Stimulated activated CD4-positive, alpha-beta T cell treated with anti-CD3 and anti-CD28 coated beads, TNF-alpha, amount 100 ng/mL, for 24 hours (primary cell): ENCODE results near the gene TRMU.
A peak's percentile ranks its signal among the peaks of the same experiment; 100 is the strongest.

ENCODE experiments used
- DNase-seq, 3 experiments: peaks; one replicate each; pipeline ENCODE4 v3.0.0-alpha.2; 2020; ENCODE audit warnings: low read depth in 3 of 3

The TRMU gene

DNA sequence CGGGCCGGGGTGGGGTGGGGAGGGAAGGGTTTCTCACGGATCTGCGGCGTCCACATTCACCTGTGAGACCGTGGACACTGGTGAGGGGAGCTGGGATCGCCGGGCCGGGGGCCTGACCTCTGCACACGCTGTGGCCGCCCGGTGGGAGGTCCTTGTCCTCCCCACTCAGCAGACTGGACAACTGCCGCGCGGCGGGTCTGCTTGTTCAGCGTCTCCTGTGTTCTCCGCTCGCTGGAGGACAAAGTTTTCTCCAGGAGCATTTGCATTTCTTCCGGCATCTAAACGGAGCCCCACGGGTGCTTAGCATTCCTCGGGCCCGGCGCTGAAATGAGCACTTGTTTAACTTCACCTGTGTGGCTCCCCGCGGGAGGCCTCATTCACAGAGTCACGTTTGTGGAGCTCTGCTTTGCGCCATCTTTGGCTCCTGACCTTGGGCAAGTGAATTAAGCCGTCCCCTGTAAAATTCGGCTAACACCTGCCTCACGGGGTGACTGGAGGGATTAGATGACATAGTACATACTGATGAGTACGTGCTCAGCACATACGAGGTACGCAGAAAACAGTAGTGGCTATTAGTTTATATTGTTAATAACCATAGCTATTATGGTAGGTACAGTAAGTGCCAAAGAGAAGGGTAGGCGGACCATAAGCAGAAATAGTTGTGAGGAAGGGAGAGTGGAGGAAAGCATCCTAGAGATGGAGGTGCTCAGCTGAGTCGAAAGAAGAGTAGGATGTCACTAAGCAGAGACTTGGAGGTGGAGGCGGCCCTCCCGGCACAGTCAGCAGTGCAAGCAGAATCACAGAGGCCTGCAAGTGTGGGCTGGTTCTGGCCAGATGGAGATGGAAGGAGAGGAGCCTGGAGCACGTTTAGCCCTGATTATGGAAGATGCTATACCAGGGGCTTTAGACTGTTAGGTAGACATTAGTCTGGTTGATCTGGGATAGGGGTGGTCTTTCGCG lies 885 bp downstream of the TRMU start:
- DNase-seq: no peak

DNA sequence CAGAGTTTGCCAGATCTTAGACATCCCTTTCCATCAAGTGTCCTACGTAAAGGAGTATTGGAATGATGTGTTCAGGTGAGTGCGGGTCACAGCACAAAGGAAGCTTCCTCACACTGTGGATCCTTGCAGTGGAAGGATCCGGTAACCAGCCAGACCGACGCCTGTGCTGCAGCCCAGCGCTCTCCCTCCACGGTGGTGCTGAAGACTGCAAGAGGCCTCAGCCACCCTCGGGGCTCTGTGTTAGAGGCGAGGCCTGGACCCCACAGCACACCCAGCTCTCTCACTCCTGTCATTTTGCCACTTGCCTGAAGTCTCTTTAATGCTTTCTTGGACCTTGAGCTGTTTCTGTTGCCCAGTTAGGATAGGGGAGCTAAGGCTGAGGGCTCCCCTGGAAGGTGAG lies 2.4 kb downstream of the TRMU start:
- no peak for DNase-seq

DNA sequence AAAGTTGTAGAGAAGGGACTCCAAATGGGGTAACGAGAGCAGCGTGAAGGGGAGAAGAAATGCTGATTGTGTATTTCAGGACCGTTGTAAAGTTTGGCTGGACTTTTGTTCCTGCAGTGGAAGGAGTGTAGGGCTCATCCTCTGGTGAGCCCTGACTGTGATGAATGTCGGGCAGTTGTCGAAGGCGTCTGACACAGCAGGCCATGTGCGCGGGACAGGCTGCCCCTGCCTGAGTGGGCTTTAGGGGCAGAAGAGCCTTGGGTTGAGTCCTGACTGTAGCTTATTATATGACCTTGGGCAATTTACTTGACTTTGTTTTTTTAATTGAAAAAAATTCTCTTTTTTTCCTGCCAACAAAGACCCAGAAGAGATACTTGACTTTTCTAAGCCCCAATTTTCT lies 3.1 kb downstream of the TRMU start:
- no peak for DNase-seq

DNA sequence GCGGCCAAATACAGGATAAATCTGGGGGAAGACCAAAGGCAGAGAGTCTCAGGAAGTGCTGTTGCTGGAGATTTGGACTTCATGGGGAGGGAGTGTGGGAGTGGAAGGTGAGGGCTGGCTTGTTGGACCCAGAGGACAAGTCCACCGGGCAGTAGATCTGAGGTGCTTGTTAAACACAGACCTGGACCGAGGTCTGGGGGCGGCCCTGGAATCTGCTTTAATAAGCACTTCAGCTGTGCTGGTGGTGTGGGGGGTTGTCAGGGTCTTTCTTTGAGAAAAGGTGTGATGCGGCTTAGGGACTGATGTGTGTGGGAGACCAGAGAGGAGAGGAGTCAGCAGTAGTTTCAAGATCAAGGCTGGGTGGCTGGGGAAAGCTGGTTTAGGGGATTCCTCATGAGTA lies 4.4 kb downstream of the TRMU start:
- no peak for DNase-seq

DNA sequence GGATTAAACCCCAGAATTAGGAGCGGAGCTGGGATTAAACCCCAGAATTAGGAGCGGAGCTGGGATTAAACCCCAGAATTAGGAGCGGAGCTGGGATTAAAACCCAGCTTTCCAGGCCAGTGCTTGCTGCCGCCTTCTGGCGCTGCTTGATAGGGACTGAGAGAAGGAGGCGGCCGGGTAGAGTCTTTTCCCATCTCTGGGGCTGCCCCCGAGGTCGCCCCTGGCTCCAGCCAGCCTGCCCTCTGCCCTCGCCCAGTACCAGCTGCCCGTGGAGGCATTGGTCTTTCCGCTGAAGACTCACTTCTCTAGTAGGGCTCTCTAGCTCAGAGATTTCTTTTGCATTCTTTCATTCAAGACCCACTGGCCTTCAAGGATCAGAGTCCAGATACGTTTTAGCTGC lies 5.2 kb downstream of the TRMU start:
- no peak for DNase-seq

DNA sequence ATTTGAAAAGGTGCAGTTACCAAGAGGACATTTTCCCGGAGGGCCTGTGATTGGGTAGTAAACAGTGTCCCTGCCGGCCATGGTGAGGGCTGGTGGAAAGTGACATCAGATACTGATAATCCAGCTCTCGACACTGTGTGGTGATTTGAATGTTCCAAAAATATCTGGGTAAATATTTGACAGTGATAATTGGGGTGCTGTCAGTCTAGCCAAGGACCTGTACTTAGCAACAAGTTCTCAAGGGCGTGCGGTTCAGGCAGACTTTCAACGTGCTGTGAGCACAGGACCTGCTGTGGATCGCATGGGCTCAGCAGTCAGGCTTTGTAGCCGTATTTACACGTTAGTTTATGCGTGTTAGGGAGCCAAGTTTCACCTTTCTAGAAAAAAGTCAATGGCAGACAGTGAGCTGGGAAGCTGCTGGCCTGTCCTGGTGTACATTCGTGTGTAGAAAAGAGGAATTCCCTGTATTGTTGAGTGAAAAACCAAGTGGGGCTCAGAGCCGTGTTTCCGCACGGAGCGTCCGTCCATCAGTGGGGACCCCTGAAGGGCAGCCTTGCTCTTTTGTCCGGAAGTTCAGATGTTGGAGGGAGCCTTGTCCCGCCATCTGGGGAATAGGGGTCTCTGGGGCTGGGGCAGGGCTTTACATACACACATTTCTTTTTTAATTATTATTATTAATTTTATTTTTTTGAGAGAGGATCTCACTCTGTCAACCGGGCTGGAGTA lies 11.3 kb downstream of the TRMU start:
- no peak for DNase-seq

DNA sequence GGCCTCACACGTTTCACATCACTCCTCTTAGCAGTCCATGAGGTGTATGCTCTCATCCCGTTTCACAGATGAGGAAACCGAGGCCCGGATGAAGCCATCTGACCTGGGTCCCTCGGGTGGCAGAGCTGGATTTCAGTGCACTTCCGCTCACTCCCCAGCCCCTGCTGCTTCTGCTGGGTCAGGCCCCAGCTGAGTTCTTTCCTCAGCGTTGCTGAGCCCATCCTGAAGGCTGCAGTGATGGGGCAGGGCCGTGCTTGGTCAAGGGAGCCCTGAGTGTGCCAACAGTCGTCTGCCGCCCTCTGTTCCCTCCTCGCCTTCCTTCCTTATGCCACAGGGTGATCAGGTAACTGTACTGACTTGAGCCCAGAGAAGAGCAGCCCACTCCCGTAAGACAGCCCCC lies 12.1 kb downstream of the TRMU start:
- DNase-seq: no peak

DNA sequence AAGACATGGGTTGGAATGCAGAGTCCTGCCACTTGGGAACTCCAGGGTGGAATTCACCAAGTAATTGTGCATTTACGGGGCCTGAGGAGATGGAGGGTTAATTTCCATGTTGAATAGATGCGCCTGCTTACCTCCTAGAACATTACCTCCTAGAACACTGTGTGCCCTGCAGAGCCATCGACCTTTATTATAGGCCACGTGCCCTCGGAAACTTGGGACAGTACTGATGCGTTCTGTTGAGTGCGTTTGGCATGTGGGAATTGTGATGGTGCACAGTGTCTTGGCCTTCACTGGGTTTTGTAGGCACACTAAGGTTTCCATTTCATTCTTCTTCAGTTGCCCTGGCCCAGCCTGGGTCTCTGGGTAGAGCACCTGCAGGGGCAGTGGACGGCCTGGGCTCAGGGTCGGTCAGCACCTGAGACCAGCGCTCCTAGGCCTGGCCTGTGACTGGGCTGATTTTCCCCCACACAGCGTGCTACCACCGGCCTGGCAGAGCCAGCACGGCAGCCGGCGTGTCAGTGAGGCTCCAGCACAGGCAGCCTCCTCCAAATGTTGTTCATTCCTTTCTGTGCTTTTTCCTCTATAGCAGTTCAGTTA lies 12.7 kb downstream of the TRMU start:
- DNase-seq: no peak

DNA sequence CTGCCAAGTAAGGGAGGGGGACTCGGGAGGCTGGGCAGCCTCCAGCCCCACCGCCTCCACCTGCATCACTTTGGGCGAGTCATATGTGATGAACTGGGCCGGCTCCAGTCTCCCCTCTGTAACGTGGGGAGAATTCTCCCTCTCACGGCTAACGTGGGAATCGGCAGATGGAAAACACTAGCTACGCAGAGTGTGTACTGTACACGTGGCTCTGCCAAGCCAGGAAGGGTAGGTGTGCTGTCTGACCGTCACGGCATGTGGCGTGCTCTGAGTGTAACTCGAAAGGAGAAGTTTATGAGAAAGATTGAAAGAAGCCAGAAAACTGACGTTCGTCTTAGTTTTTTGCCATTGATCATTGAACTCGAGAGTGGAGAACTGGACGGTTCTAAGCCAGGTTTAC lies 13.7 kb downstream of the TRMU start:
- no peak for DNase-seq

DNA sequence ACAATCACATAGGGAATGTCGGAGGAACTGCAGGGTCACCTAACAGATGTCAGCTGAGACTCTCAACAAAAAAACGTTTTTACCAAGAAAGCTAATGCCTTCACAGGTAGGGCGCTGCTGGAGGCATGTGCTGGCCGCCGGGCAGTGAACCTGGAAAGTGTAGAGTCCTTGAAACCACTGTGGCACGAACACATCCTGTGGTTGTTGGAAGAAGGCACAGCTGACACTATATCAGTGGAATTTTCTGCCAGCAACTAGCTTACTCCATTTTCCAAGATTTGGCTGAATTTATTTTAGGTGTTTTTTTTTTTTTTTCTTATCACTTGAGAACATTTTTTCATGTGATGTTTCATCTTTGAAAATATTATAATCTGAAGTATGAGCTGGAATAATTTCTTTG lies 14.2 kb downstream of the TRMU start:
- DNase-seq: no peak

DNA sequence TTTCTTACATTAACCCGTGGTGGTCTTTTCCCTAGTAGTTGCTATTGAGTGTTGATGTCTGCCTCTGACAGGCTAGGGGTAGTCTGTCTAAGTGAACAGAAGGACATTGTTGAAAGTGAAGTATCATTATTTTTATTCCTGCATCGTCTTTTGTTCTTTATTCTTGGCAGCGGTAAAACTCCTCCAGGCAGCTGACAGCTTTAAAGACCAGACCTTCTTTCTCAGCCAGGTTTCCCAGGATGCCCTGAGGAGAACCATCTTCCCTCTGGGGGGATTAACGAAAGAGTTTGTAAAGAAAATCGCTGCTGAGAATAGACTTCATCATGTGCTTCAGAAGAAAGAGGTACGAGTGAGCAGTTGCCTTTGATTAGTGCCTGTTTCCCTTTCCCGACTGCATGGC lies 14.6 kb downstream of the TRMU start:
- DNase-seq: no peak

DNA sequence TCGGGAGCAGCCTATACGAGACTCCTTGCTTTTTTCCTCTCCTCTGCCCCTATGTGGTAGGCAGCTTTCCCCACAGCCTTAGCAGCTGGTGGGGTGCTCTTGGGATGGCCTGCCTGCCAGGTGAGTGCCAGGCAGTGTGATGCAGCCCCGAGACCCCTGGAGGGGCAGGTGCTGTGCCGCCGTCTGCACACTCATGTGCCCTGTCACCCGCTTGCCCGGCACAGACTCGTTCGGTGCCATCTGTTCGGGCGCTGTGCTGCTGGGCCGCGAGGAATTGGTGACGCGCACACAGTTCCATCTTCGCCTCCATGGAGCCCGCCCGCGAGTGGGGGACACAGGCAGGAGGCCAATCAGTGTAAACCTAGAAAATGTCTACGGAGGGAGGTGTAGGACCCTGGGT lies 15.1 kb downstream of the TRMU start:
- DNase-seq: no peak

DNA sequence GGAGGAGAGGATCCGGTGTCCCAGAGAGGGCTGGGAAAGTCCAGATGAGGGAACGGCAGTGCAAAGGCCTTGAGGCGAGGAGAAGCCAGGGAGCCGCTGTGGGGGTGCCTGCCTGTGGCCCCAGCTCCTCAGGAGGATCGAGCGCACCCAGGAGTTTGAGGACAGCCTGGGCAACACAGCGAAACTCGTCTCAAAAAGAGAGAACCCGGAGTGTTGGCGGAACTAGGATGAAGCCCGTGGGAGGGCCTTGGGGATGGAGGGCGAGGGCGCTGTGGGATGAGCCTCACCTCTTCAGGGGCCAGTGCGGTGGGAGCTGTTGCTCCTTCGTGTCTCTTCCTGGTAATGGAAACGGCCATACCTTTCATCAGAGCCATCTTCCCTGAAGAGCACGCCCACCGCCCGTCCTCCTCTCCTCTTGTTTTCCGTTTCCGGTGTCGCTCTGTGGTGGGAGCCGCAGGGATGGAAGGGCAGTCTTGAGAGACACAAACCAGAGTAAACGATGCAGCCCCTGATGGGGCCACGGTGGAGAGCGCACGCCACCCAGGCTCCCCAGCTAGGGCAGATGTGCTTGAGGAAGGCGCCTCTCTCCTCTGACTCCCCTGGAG lies 15.7 kb downstream of the TRMU start:
- no peak for DNase-seq

DNA sequence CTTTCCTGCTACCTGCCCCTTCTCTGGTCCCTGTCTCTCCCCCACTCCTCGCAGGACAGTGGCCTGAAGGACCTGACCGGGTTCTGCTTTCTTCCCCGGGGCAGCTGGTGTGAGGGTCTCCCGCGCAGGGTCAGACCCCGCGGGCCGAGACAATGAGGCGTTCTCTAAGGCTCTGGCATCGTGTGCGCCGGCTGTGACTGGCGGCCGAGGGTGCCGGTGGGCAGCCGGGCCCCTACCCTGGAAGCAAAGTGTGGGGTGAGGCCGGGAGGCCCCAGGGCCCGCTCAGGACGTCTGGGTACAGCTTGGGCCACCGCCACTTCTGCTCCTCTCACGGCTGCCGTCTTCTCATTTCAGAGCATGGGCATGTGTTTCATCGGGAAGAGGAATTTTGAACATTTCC lies 16.3 kb downstream of the TRMU start:
- no peak for DNase-seq

DNA sequence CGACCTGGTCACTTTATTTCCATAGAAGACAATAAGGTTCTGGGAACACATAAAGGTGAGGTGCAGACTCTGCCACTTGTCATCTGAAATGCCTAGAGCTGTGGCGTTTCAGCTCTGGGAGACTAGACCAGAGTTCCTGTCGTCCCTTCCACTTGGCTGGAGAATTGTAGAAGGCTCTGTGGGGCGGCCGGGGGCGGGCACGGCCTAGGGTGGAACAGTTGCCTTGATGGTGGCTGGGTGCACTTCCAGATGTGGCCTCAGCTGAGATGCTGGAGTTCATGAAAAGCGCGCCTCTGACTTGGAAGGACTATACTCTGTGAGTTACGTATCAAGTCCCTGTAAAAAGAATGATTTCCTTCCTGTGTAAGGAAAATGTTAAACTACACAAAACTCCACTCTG lies 16.8 kb downstream of the TRMU start:
- DNase-seq: no peak

DNA sequence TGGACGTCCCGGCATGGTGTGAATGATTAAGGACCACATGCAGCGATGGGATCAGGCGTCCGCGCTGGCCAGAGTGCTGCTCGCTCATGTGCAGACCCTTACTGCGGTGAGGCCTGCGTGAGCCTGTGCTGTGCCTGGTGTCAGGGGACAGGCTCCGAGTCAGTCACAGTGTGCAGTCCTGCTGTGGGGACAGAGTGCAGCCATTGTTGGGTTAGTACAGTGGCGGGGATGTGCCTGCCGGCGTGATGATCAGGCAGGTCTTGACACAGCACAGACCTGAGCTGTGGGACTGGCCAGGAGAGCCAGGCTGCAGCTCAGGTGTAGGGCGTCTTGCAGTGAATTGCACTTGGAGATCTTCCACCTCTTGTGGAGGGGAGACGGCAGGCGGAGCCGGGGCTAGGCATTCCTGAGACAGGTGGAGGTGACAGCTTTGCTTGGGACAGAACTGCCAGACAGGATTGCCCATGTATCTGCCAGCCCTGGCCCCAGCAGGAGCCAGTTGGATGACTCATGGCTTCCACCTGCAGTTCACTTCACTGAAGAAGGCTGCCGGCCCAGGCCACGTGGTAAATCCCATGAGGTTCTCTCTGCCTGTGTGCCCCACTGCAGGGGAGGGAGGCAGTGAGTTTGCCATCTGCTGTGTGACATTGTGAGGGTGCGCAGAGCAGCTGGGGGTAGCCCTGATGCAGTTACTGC lies 17.3 kb downstream of the TRMU start:
- DNase-seq: no peak

DNA sequence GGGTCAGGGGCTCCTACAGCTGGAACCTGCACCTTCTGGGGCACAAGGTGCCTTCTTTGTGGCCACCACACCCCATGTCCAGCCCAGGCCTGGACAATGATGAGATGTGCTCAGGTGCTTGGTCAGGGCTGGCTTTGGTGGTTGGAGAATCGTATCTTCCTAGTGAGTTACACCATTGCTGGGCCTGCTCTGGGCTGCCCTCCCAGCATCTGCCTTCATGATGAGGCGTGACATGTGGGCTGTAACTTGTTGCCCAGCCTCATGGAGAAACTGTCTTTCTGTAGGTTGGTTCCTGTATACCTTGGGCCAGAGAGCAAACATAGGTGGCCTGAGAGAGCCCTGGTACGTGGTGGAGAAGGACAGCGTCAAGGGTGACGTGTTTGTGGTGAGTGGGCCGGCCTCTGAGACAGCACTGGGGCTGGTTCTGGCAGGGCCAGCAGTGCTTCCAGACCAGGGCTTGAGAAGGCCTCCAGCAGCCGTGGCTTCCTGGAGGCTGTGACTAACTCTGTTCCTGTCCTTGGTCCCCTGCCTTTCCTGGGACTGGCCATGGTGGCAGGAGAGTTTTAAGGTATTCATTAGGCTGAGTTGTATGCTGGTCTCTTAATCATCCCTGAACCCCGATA lies 18.1 kb downstream of the TRMU start:
- DNase-seq: no peak

DNA sequence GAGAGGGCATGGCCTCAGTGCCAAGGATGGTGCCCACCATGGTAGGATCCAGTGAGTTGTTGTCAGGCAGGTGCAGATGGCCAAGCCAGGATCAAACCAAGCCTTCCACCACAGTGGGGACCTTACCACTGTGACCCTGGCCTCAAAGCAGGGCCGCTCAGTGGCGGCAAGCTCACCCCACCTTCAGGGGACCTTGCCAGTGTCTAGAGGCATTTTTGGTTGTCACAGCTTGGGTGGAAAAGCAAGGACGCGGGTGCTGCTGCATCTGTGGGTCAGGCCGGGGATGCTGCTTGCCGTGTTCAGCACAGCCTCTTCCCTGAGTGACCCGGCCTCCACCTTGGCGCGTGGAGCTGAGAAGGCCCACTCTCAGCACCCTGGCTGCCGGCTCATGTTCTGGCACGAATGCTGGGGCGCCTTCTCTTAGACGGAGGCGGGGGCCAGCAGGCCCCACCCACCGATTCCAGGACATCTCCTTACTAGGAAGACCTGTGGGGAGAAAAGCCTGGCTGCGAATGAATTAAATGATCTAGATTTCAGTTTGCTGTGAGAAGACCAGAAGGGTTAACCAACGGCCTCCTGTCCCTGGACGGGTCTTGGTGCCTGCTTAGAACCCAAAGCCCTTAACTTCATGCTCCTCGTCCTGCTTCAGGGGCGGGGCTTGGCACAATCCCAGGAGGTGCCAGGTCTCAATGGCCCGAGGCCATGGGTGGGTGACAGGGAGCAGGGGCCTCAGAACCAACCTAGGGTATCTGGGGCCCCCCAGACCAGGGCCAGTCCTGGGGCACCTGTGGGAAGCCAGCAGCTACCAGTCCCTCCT lies 18.9 kb downstream of the TRMU start:
- DNase-seq: no peak

DNA sequence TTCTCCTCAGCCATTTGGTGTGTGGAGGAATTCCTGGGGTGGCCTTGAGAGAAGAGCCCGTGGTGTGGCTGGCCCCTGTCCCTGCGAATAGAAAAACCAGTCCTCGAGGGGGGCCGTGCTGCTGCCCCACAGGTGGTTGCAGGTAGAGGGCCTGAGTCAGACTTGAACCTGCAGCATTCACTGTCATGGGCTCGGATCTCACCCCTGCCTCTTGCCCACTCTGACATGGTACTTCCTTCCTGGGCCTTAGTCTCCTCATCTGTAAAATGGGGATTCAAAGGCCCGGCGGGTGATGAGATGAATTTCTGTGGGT lies 19.4 kb downstream of the TRMU start:
- no peak for DNase-seq

DNA sequence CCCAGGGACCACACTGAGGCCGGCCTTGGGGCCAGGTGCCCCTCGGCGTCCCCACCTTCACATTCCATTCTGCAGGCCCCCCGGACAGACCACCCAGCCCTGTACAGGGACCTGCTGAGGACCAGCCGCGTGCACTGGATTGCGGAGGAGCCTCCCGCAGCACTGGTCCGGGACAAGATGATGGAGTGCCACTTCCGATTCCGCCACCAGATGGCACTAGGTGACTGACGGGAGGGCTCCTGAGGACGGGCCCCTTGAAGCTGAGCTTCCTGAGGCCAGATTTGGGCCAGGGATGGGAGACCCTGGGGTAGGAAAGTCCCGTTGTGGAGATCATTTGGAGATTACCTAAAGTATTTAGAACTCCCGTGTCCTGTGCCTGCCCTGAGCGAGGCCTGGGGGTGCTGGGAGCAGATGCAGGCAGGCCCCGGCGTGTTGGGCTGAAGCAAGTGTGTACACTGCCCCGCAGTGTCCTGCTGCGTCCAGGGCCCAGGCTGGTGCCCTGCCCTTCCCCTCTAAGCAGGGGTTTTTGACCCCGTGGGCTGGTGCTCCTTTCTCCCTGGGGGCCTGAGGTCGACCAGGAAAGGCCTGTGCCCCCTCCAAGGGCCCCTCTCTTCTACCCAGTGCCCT lies 20.0 kb downstream of the TRMU start:
- peak; percentile 22 to 64 (median 31) for DNase-seq
